ENCODE results near the gene SLC9A3.

GRCh38 chr5:540071-540905, 16.0 kb upstream of the SLC9A3 start:
- TF ChIP-seq, protein P1, sequence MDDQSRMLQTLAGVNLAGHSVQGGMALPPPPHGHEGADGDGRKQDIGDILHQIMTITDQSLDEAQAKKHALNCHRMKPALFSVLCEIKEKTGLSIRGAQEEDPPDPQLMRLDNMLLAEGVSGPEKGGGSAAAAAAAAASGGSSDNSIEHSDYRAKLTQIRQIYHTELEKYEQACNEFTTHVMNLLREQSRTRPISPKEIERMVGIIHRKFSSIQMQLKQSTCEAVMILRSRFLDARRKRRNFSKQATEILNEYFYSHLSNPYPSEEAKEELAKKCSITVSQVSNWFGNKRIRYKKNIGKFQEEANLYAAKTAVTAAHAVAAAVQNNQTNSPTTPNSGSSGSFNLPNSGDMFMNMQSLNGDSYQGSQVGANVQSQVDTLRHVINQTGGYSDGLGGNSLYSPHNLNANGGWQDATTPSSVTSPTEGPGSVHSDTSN (IDR thresholded peaks at IDR 0.05): no peak
- TF ChIP-seq POLR2AphosphoS5 (IDR thresholded peaks at IDR 0.05; ENCODE audit: low read depth, low read length): no peak
- TF ChIP-seq, protein P2, sequence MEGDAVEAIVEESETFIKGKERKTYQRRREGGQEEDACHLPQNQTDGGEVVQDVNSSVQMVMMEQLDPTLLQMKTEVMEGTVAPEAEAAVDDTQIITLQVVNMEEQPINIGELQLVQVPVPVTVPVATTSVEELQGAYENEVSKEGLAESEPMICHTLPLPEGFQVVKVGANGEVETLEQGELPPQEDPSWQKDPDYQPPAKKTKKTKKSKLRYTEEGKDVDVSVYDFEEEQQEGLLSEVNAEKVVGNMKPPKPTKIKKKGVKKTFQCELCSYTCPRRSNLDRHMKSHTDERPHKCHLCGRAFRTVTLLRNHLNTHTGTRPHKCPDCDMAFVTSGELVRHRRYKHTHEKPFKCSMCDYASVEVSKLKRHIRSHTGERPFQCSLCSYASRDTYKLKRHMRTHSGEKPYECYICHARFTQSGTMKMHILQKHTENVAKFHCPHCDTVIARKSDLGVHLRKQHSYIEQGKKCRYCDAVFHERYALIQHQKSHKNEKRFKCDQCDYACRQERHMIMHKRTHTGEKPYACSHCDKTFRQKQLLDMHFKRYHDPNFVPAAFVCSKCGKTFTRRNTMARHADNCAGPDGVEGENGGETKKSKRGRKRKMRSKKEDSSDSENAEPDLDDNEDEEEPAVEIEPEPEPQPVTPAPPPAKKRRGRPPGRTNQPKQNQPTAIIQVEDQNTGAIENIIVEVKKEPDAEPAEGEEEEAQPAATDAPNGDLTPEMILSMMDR (IDR thresholded peaks at IDR 0.05): no peak
- TF ChIP-seq, protein P3, sequence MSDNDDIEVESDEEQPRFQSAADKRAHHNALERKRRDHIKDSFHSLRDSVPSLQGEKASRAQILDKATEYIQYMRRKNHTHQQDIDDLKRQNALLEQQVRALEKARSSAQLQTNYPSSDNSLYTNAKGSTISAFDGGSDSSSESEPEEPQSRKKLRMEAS (IDR thresholded peaks at IDR 0.05; ENCODE audit: low read depth): no peak
- TF ChIP-seq RCOR1 (IDR thresholded peaks at IDR 0.05; ENCODE audit: low read length): no peak
- no peak for TF ChIP-seq EP300 (IDR thresholded peaks at IDR 0.05; ENCODE audit: borderline replicate concordance in 1 of 2, low read depth in 1 of 2, low read length in 1 of 2)
